ENCODE results near the gene SIK3.

DNA sequence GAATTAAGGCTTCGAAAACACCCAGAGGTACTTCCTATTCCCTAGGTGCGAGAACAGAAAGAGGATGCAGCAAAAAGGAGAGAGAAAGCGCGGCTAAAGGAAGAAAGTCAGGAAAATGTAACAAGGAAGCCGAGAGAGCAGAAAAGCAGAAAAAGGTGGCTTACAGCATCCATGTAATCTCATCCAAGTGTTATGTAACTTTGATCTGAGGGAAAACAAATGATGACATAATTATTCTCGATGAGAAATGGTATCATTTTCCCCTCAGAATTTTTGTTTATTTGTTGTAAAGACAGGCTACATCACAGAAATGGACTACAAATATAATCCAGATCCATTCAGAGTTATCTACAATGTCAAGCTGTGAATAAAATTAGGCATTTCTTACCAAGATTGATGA is 191.7 kb downstream of the SIK3 start:
- no peak for TF ChIP-seq CREB1 (IDR thresholded peaks at IDR 0.05; ENCODE audit: low read depth)
- TF ChIP-seq TAF1 (IDR thresholded peaks at IDR 0.05; ENCODE audit: low read depth) = no peak
- TF ChIP-seq RAD21 (IDR thresholded peaks at IDR 0.05; ENCODE audit: low read depth) = no peak
- no peak for TF ChIP-seq EP300 (IDR thresholded peaks at IDR 0.05; ENCODE audit: borderline replicate concordance)
- TF ChIP-seq, protein P1, sequence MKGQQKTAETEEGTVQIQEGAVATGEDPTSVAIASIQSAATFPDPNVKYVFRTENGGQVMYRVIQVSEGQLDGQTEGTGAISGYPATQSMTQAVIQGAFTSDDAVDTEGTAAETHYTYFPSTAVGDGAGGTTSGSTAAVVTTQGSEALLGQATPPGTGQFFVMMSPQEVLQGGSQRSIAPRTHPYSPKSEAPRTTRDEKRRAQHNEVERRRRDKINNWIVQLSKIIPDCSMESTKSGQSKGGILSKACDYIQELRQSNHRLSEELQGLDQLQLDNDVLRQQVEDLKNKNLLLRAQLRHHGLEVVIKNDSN (IDR thresholded peaks at IDR 0.05) = no peak
- TF ChIP-seq, protein P2, sequence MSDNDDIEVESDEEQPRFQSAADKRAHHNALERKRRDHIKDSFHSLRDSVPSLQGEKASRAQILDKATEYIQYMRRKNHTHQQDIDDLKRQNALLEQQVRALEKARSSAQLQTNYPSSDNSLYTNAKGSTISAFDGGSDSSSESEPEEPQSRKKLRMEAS (IDR thresholded peaks at IDR 0.05) = no peak
- no peak for TF ChIP-seq YY1 (IDR thresholded peaks at IDR 0.05; ENCODE audit: low read depth)
- no peak for TF ChIP-seq EGR1 (IDR thresholded peaks at IDR 0.05)
- no peak for TF ChIP-seq FOXM1 (IDR thresholded peaks at IDR 0.05; ENCODE audit: borderline replicate concordance, low read depth)
- TF ChIP-seq, protein P3, sequence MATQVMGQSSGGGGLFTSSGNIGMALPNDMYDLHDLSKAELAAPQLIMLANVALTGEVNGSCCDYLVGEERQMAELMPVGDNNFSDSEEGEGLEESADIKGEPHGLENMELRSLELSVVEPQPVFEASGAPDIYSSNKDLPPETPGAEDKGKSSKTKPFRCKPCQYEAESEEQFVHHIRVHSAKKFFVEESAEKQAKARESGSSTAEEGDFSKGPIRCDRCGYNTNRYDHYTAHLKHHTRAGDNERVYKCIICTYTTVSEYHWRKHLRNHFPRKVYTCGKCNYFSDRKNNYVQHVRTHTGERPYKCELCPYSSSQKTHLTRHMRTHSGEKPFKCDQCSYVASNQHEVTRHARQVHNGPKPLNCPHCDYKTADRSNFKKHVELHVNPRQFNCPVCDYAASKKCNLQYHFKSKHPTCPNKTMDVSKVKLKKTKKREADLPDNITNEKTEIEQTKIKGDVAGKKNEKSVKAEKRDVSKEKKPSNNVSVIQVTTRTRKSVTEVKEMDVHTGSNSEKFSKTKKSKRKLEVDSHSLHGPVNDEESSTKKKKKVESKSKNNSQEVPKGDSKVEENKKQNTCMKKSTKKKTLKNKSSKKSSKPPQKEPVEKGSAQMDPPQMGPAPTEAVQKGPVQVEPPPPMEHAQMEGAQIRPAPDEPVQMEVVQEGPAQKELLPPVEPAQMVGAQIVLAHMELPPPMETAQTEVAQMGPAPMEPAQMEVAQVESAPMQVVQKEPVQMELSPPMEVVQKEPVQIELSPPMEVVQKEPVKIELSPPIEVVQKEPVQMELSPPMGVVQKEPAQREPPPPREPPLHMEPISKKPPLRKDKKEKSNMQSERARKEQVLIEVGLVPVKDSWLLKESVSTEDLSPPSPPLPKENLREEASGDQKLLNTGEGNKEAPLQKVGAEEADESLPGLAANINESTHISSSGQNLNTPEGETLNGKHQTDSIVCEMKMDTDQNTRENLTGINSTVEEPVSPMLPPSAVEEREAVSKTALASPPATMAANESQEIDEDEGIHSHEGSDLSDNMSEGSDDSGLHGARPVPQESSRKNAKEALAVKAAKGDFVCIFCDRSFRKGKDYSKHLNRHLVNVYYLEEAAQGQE (IDR thresholded peaks at IDR 0.05; ENCODE audit: low read depth) = no peak
- no peak for TF ChIP-seq TCF12 (IDR thresholded peaks at IDR 0.05; ENCODE audit: low read depth)
